Liver (tissue), 9 donors: ENCODE results near the gene VPS35. TPM values are rescaled to one million over a fixed set of nuclear protein-coding genes. Genes with fewer than 3 reads are reported as not detected.
"Not testable (repeated sequence)": the region's sequence is repeated elsewhere in the genome, so short reads cannot be mapped to it uniquely, and the experiment has no call there.

Source experiments
- DNase-seq: peaks from one replicate; pipeline ENCODE4 v3.0.0-alpha.2; 2017; ENCODE audit warnings: low spot score
- H3K27ac ChIP-seq, 2 donors: one replicate each; pipeline ENCODE4 v1.7.0; 2013; ENCODE audit warnings: inconsistent platforms in 2 of 2, low read length in 2 of 2, control low read depth in 1 of 2, low read depth in 1 of 2, mild to moderate bottlenecking in 1 of 2
- H3K27me3 ChIP-seq, 4 donors: one replicate each; pipeline versions ENCODE4 v1.6.1 to v1.7.0; 2013; ENCODE audit warnings: low read length in 3 of 4, inconsistent platforms in 1 of 4, mild to moderate bottlenecking in 1 of 4, moderate library complexity in 1 of 4; ENCODE audit not compliant: control insufficient read depth in 4 of 4, insufficient read depth in 4 of 4
- H3K36me3 ChIP-seq, 4 donors: one replicate each; pipeline versions ENCODE4 v1.6.1 to v1.7.0; 2013; ENCODE audit warnings: low read length in 3 of 4, mild to moderate bottlenecking in 3 of 4, low read depth in 1 of 4, moderate library complexity in 1 of 4; ENCODE audit not compliant: control insufficient read depth in 4 of 4, insufficient read depth in 3 of 4
- H3K4me1 ChIP-seq, 4 donors: one replicate each; pipeline versions ENCODE4 v1.6.1 to v1.7.0; 2013; ENCODE audit warnings: low read length in 3 of 4, mild to moderate bottlenecking in 3 of 4, moderate library complexity in 1 of 4; ENCODE audit not compliant: control insufficient read depth in 4 of 4, insufficient read depth in 4 of 4
- H3K4me3 ChIP-seq, 3 donors: one replicate each; pipeline versions ENCODE4 v1.6.1 to v1.7.0; 2013; ENCODE audit warnings: low read length in 3 of 3, control low read depth in 1 of 3, low read depth in 1 of 3, mild to moderate bottlenecking in 1 of 3
- H3K9ac ChIP-seq, 2 donors: one replicate each; pipeline ENCODE4 v1.7.0; 2013; ENCODE audit warnings: low read length in 2 of 2, mild to moderate bottlenecking in 2 of 2, moderate library complexity in 2 of 2, control low read depth in 1 of 2, low read depth in 1 of 2
- H3K9me3 ChIP-seq, 4 donors: one replicate each; pipeline versions ENCODE4 v1.6.1 to v1.7.0; 2013; ENCODE audit warnings: low read length in 3 of 4; ENCODE audit not compliant: control insufficient read depth in 4 of 4
- EGR1 ChIP-seq, 2 donors: IDR thresholded peaks; 2 replicates each; pipeline ENCODE4 v1.6.1; 2016 to 2018; ENCODE audit warnings: antibody characterized with exemption in 2 of 2, low read depth in 2 of 2
- FOXA1 ChIP-seq: IDR thresholded peaks from 2 replicates; pipeline ENCODE4 v1.6.1; 2016; ENCODE audit warnings: antibody characterized with exemption
- GABPA ChIP-seq, 2 donors: IDR thresholded peaks in 1 of 2; conservative IDR thresholded peaks in 1 of 2; 2 replicates each; pipeline ENCODE4 v1.6.1; 2016; ENCODE audit warnings: antibody characterized with exemption in 2 of 2, mild to moderate bottlenecking in 1 of 2, moderate library complexity in 1 of 2
- JUND ChIP-seq, 2 donors: IDR thresholded peaks; 2 replicates each; pipeline ENCODE4 v1.6.1; 2016; ENCODE audit warnings: antibody characterized with exemption in 2 of 2
- NR2F2 ChIP-seq: IDR thresholded peaks from 2 replicates; pipeline ENCODE4 v1.6.1; 2016; ENCODE audit warnings: antibody characterized with exemption
- SP1 ChIP-seq: IDR thresholded peaks from 2 replicates; pipeline ENCODE4 v1.6.1; 2018; ENCODE audit warnings: antibody characterized with exemption, mild to moderate bottlenecking
- YY1 ChIP-seq: IDR thresholded peaks from 2 replicates; pipeline ENCODE4 v1.6.1; 2016; ENCODE audit warnings: antibody characterized with exemption, mild to moderate bottlenecking
- WGBS: extraction: QIAGEN DNeasy Blood & Tissue Kit; methylation state at CpG from one replicate; pipeline ENCODE4 v1.1.7; 2013; 5-methylcytosine and 5-hydroxymethylcytosine counted together
- polyA plus RNA-seq, 2 donors: library from polyadenylated mRNA; stranded (reverse) in 1 of 2; unstranded in 1 of 2; fragments of 200-250 nt in 1 of 2; fragments of >200 nt in 1 of 2; fragmentation: Nextera tagmentation in 1 of 2; extraction: Ambion mirVana in 1 of 2; gene quantifications; one replicate each; pipeline versions ENCODE4 v1.2.1 to v1.2.3, GENCODE V29; 2013 to 2015
- total RNA-seq, 2 donors: library from RNA; depleted of rRNA; stranded (reverse); fragments of >200 nt; gene quantifications; one replicate each; pipeline ENCODE4 v1.2.3, GENCODE V29; 2014
- TF ChIP-seq, protein P1 (sequence below): IDR thresholded peaks from 2 replicates; pipeline ENCODE4 v1.6.1; 2016; ENCODE audit warnings: antibody characterized with exemption, mild to moderate bottlenecking
- TF ChIP-seq, protein P2 (sequence below): IDR thresholded peaks from 2 replicates; pipeline ENCODE4 v1.6.1; 2016; ENCODE audit warnings: antibody characterized with exemption
- donor health status: healthy.
- donor health status: healthy.
- donor health status: healthy.
- donor health status: healthy.
- donor health status: healthy.

Gene VPS35
- total and polyA plus RNA-seq, 4 donors, result 10.5 to 52.7 (median 23.6) TPM

DNA sequence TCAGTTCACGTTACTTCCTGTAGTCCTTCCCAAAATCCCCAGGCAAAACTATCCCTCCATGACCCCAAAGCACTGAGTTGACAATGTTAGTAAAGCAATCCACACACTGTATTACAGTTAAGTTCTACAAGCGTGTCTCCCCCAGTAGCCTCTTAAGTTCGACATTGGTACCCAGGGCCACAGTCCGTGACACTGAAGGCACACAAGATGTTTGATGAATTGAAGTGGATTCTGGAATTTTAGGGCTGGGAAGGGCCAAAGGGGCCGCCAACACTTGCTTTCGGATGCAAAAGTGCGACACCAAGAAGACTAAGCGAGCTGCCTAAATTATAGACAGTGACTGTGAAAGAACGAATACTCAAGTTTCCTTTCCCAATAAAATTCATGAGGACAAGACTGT, 1.5 kb downstream of the VPS35 start:
- no peaks in the 10 kb centered on the region for H3K36me3 ChIP-seq
- H3K27ac ChIP-seq, result no peak overlapping the region
- H3K4me3 ChIP-seq, result no peak overlapping the region
- DNase-seq, result no peak
- H3K9ac ChIP-seq, result no peak overlapping the region
- WGBS, result 83% methylated on average over 9 of the region's 9 CpGs
- no peaks in the 10 kb centered on the region for H3K9me3 ChIP-seq
- TF ChIP-seq SP1 (no peak), NR2F2 (no peak), YY1 (no peak), FOXA1 (no peak), EGR1 (IDR thresholded peaks at IDR 0.05; ENCODE audit: low read depth in 2 of 2) (no peak), GABPA (IDR thresholded peaks at IDR 0.05 in 1 of 2, conservative IDR thresholded peaks at IDR 0.05 in 1 of 2) (no peak), JUND (IDR thresholded peaks at IDR 0.05) (no peak)
- TF ChIP-seq, protein P1, sequence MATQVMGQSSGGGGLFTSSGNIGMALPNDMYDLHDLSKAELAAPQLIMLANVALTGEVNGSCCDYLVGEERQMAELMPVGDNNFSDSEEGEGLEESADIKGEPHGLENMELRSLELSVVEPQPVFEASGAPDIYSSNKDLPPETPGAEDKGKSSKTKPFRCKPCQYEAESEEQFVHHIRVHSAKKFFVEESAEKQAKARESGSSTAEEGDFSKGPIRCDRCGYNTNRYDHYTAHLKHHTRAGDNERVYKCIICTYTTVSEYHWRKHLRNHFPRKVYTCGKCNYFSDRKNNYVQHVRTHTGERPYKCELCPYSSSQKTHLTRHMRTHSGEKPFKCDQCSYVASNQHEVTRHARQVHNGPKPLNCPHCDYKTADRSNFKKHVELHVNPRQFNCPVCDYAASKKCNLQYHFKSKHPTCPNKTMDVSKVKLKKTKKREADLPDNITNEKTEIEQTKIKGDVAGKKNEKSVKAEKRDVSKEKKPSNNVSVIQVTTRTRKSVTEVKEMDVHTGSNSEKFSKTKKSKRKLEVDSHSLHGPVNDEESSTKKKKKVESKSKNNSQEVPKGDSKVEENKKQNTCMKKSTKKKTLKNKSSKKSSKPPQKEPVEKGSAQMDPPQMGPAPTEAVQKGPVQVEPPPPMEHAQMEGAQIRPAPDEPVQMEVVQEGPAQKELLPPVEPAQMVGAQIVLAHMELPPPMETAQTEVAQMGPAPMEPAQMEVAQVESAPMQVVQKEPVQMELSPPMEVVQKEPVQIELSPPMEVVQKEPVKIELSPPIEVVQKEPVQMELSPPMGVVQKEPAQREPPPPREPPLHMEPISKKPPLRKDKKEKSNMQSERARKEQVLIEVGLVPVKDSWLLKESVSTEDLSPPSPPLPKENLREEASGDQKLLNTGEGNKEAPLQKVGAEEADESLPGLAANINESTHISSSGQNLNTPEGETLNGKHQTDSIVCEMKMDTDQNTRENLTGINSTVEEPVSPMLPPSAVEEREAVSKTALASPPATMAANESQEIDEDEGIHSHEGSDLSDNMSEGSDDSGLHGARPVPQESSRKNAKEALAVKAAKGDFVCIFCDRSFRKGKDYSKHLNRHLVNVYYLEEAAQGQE, result no peak
- TF ChIP-seq, protein P2, sequence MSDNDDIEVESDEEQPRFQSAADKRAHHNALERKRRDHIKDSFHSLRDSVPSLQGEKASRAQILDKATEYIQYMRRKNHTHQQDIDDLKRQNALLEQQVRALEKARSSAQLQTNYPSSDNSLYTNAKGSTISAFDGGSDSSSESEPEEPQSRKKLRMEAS, result no peak
- H3K4me1 ChIP-seq, result peaks cover 4 to 29% (median 23%) of the 10 kb centered on the region in 4 donors
- H3K27me3 ChIP-seq, result no peaks in the 10 kb centered on the region

DNA sequence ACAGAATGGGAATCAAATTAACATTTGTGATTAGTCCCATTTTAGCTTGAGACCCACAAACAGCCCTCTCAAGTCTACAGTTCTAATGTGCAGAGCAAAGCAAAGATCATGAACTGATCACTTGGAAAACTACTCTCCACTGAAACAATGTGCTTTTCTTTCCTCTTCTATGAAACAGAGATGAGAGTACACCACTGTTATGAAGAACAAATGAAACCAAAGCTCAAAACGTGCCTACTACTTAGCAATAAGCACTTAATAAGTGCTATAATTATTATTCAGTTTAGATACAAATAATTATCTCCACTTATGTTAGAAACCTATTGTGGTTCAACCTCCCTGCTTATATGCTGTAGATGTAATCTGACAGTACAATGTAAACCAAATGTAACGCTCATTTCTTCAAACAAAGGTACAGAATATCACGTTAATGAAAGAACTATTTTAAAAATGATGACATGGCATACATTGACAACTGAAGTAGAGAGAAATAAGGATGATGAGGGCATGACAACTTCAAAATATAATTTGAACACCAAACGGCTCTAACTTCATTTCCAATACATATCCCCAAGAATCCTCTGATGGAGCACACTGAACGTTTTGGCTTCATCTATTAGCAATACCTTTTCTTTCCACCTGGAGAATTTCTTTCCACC, 2.0 kb downstream of the VPS35 start:
- no peaks in the 10 kb centered on the region for H3K27me3 ChIP-seq
- H3K9me3 ChIP-seq, result no peaks in the 10 kb centered on the region
- WGBS, result 69% methylated on average over 5 of the region's 5 CpGs
- no peak for TF ChIP-seq SP1
- no peak overlapping the region for H3K27ac ChIP-seq
- no peak for DNase-seq
- H3K9ac ChIP-seq, result no peak overlapping the region
- H3K36me3 ChIP-seq, result no peaks in the 10 kb centered on the region
- peaks cover 4 to 29% (median 23%) of the 10 kb centered on the region in 4 donors for H3K4me1 ChIP-seq
- H3K4me3 ChIP-seq, result no peak overlapping the region

DNA sequence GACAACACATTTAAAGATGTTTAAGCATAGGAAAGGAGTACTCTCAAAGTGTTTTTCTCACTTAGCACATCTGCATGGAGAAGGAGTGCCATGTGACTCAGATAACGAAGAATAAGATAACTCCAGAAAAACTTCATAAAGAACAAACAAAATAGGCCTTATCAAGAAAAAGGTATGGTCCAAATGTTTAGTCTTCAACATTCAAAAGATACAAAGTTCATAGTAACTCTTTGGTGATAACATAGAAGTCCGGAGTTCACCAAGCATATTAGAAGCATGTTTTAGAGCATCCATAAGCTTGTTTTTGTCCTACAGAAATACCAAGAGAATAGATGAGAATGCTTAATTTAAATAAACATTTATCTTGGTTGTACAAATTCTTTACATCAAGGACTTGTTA, 7.1 kb downstream of the VPS35 start:
- H3K9me3 ChIP-seq, H3K4me1 ChIP-seq, H3K9ac ChIP-seq, H3K4me3 ChIP-seq, H3K27ac ChIP-seq, DNase-seq, H3K27me3 ChIP-seq: not testable (repeated sequence)
- H3K36me3 ChIP-seq, result peaks cover 0 to 13% (median 7%) of the 10 kb centered on the region in 4 donors
- 77% methylated on average over 2 of the region's 2 CpGs for WGBS

DNA sequence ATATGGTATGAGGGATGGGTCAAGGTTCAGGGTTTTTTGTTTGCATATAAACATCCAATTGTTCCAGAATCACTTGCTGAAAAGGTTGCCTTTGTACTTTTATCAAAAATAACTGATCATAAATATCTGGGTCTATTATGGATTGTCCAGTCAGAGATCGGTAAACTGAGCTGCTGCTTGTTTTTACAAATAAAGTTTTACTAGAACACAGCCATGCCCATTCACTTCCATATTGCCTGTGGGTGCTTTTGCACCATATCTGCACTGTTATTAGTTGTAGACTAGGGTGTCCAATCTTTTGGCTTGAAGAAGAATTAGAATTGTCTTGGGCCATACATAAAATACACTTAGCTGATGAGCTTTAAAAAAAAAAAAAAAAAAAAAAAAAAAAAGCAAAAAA, 11.0 kb downstream of the VPS35 start:
- H3K4me3 ChIP-seq, H3K4me1 ChIP-seq, H3K9ac ChIP-seq, H3K27me3 ChIP-seq, DNase-seq, H3K9me3 ChIP-seq, H3K27ac ChIP-seq: not testable (repeated sequence)
- WGBS, result 97% methylated on average over 1 of the region's 1 CpG
- peaks cover 3 to 32% (median 14%) of the 10 kb centered on the region in 4 donors for H3K36me3 ChIP-seq
